Liver (tissue), 9 donors: ENCODE data around the gene GULP1. TPM values are rescaled to one million over a fixed set of nuclear protein-coding genes. Genes with fewer than 3 reads are reported as not detected.

ENCODE experiments used
- DNase-seq: peaks from one replicate; pipeline ENCODE4 v3.0.0-alpha.2; 2017; ENCODE audit warnings: low spot score
- H3K27ac ChIP-seq, 2 donors: one replicate each; pipeline ENCODE4 v1.7.0; 2013; ENCODE audit warnings: inconsistent platforms in 2 of 2, low read length in 2 of 2, control low read depth in 1 of 2, low read depth in 1 of 2, mild to moderate bottlenecking in 1 of 2
- H3K27me3 ChIP-seq, 4 donors: one replicate each; pipeline versions ENCODE4 v1.6.1 to v1.7.0; 2013; ENCODE audit warnings: low read length in 3 of 4, inconsistent platforms in 1 of 4, mild to moderate bottlenecking in 1 of 4, moderate library complexity in 1 of 4; ENCODE audit not compliant: control insufficient read depth in 4 of 4, insufficient read depth in 4 of 4
- H3K36me3 ChIP-seq, 4 donors: one replicate each; pipeline versions ENCODE4 v1.6.1 to v1.7.0; 2013; ENCODE audit warnings: low read length in 3 of 4, mild to moderate bottlenecking in 3 of 4, low read depth in 1 of 4, moderate library complexity in 1 of 4; ENCODE audit not compliant: control insufficient read depth in 4 of 4, insufficient read depth in 3 of 4
- H3K4me1 ChIP-seq, 4 donors: one replicate each; pipeline versions ENCODE4 v1.6.1 to v1.7.0; 2013; ENCODE audit warnings: low read length in 3 of 4, mild to moderate bottlenecking in 3 of 4, moderate library complexity in 1 of 4; ENCODE audit not compliant: control insufficient read depth in 4 of 4, insufficient read depth in 4 of 4
- H3K4me3 ChIP-seq, 3 donors: one replicate each; pipeline versions ENCODE4 v1.6.1 to v1.7.0; 2013; ENCODE audit warnings: low read length in 3 of 3, control low read depth in 1 of 3, low read depth in 1 of 3, mild to moderate bottlenecking in 1 of 3
- H3K9ac ChIP-seq, 2 donors: one replicate each; pipeline ENCODE4 v1.7.0; 2013; ENCODE audit warnings: low read length in 2 of 2, mild to moderate bottlenecking in 2 of 2, moderate library complexity in 2 of 2, control low read depth in 1 of 2, low read depth in 1 of 2
- H3K9me3 ChIP-seq, 4 donors: one replicate each; pipeline versions ENCODE4 v1.6.1 to v1.7.0; 2013; ENCODE audit warnings: low read length in 3 of 4; ENCODE audit not compliant: control insufficient read depth in 4 of 4
- EGR1 ChIP-seq, 2 donors: IDR thresholded peaks; 2 replicates each; pipeline ENCODE4 v1.6.1; 2016 to 2018; ENCODE audit warnings: antibody characterized with exemption in 2 of 2, low read depth in 2 of 2
- FOXA1 ChIP-seq: IDR thresholded peaks from 2 replicates; pipeline ENCODE4 v1.6.1; 2016; ENCODE audit warnings: antibody characterized with exemption
- GABPA ChIP-seq, 2 donors: IDR thresholded peaks in 1 of 2; conservative IDR thresholded peaks in 1 of 2; 2 replicates each; pipeline ENCODE4 v1.6.1; 2016; ENCODE audit warnings: antibody characterized with exemption in 2 of 2, mild to moderate bottlenecking in 1 of 2, moderate library complexity in 1 of 2
- HNF4A ChIP-seq, 2 donors: conservative IDR thresholded peaks; 2 replicates each; pipeline ENCODE4 v1.6.1; 2016; ENCODE audit warnings: antibody characterized with exemption in 2 of 2, mild to moderate bottlenecking in 2 of 2
- HNF4G ChIP-seq: IDR thresholded peaks from 2 replicates; pipeline ENCODE4 v1.6.1; 2016; ENCODE audit warnings: antibody characterized with exemption
- JUND ChIP-seq, 2 donors: IDR thresholded peaks; 2 replicates each; pipeline ENCODE4 v1.6.1; 2016; ENCODE audit warnings: antibody characterized with exemption in 2 of 2
- NR2F2 ChIP-seq: IDR thresholded peaks from 2 replicates; pipeline ENCODE4 v1.6.1; 2016; ENCODE audit warnings: antibody characterized with exemption
- RAD21 ChIP-seq, 2 donors: IDR thresholded peaks; 2 replicates each; pipeline ENCODE4 v1.6.1; 2016; ENCODE audit warnings: antibody characterized with exemption in 2 of 2, mild to moderate bottlenecking in 2 of 2
- SP1 ChIP-seq: IDR thresholded peaks from 2 replicates; pipeline ENCODE4 v1.6.1; 2018; ENCODE audit warnings: antibody characterized with exemption, mild to moderate bottlenecking
- TAF1 ChIP-seq: conservative IDR thresholded peaks from 2 replicates; pipeline ENCODE4 v1.6.1; 2016; ENCODE audit warnings: antibody characterized with exemption, mild to moderate bottlenecking
- WGBS: extraction: QIAGEN DNeasy Blood & Tissue Kit; methylation state at CpG from one replicate; pipeline ENCODE4 v1.1.7; 2013; 5-methylcytosine and 5-hydroxymethylcytosine counted together
- polyA plus RNA-seq, 2 donors: library from polyadenylated mRNA; stranded (reverse) in 1 of 2; unstranded in 1 of 2; fragments of 200-250 nt in 1 of 2; fragments of >200 nt in 1 of 2; fragmentation: Nextera tagmentation in 1 of 2; extraction: Ambion mirVana in 1 of 2; gene quantifications; one replicate each; pipeline versions ENCODE4 v1.2.1 to v1.2.3, GENCODE V29; 2013 to 2015
- total RNA-seq, 2 donors: library from RNA; depleted of rRNA; stranded (reverse); fragments of >200 nt; gene quantifications; one replicate each; pipeline ENCODE4 v1.2.3, GENCODE V29; 2014
- TF ChIP-seq, protein P1 (sequence below): IDR thresholded peaks from 2 replicates; pipeline ENCODE4 v1.6.1; 2016; ENCODE audit warnings: antibody characterized with exemption
- TF ChIP-seq, protein P2 (sequence below): IDR thresholded peaks from 2 replicates; pipeline ENCODE4 v1.6.1; 2016; ENCODE audit warnings: antibody characterized with exemption
- donor health status: healthy.
- donor health status: healthy.
- donor health status: healthy.
- donor health status: healthy.
- donor health status: healthy.

GULP1 gene
- total and polyA plus RNA-seq, 4 donors: 0.53 to 6.9 (median 0.89) TPM

DNA sequence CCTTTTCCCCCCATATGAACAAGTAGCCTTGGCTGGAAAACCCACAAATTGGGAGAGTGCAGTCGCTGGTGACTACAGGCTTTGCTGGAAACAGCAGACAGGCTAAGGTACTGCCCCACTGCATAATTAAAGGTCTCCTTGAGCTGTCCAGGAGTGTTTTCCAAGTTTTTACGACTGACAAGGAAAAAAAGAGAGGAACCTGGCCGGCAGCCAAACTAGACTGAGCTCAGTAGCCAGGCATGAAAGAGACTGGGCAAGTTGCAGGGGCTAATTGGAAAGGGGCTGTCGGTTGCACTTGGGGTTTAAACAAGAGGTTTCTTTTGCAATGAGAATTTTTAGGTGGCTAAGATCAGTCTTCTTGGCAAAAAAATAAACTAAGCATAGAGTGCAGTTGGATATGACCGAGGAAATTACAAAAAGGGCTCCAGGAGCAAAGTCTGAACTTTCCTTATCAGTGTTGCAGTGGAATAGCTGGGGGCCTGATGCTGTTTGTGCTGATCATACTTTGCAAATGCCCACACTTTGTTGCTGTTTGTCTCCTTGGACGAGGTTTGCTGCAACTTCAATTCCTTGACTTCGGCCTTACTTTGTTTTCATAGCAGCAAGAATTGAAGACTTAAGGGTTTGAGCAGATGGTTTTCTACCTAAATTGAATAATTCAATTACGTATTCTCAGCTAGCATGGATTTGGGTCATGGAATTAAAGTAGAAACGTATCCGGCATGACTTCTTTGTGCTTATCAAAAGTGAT lies 2.1 kb downstream of the GULP1 start (continued):
- TF ChIP-seq, protein P1, sequence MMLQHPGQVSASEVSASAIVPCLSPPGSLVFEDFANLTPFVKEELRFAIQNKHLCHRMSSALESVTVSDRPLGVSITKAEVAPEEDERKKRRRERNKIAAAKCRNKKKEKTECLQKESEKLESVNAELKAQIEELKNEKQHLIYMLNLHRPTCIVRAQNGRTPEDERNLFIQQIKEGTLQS: no peak
- TF ChIP-seq SP1 (no peak), FOXA1 (no peak), TAF1 (no peak), EGR1 (IDR thresholded peaks at IDR 0.05; ENCODE audit: low read depth in 2 of 2) (no peak), HNF4G (no peak), JUND (IDR thresholded peaks at IDR 0.05) (no peak), HNF4A (conservative IDR thresholded peaks at IDR 0.05) (no peak), GABPA (IDR thresholded peaks at IDR 0.05 in 1 of 2, conservative IDR thresholded peaks at IDR 0.05 in 1 of 2) (no peak), NR2F2 (no peak)
- TF ChIP-seq, protein P2, sequence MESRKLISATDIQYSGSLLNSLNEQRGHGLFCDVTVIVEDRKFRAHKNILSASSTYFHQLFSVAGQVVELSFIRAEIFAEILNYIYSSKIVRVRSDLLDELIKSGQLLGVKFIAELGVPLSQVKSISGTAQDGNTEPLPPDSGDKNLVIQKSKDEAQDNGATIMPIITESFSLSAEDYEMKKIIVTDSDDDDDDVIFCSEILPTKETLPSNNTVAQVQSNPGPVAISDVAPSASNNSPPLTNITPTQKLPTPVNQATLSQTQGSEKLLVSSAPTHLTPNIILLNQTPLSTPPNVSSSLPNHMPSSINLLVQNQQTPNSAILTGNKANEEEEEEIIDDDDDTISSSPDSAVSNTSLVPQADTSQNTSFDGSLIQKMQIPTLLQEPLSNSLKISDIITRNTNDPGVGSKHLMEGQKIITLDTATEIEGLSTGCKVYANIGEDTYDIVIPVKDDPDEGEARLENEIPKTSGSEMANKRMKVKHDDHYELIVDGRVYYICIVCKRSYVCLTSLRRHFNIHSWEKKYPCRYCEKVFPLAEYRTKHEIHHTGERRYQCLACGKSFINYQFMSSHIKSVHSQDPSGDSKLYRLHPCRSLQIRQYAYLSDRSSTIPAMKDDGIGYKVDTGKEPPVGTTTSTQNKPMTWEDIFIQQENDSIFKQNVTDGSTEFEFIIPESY: no peak

- no peak overlapping the region for H3K4me3 ChIP-seq
- no peak overlapping the region for H3K27ac ChIP-seq
- H3K36me3 ChIP-seq: no peaks in the 10 kb centered on the region
- DNase-seq: no peak
- H3K9ac ChIP-seq: no peak overlapping the region
- 84% methylated on average over 1 of the region's 1 CpG for WGBS
- TF ChIP-seq GABPA (IDR thresholded peaks at IDR 0.05 in 1 of 2, conservative IDR thresholded peaks at IDR 0.05 in 1 of 2): no peak
- TF ChIP-seq NR2F2: no peak
- no peak for TF ChIP-seq FOXA1
- TF ChIP-seq EGR1 (IDR thresholded peaks at IDR 0.05; ENCODE audit: low read depth in 2 of 2): no peak
- no peak for TF ChIP-seq SP1
- TF ChIP-seq TAF1: no peak
- TF ChIP-seq RAD21 (IDR thresholded peaks at IDR 0.05): no peak
- no peak for TF ChIP-seq JUND (IDR thresholded peaks at IDR 0.05)
- H3K9me3 ChIP-seq: peaks cover 0 to 7% (median 0%) of the 10 kb centered on the region in 4 donors
- H3K27me3 ChIP-seq: peaks cover 0 to 5% (median 1%) of the 10 kb centered on the region in 4 donors
- peaks cover 0 to 22% (median 13%) of the 10 kb centered on the region in 4 donors for H3K4me1 ChIP-seq
Observed at GRCh38 chr2:188294352-188294926, 2.8 kb downstream of the GULP1 start.

DNA sequence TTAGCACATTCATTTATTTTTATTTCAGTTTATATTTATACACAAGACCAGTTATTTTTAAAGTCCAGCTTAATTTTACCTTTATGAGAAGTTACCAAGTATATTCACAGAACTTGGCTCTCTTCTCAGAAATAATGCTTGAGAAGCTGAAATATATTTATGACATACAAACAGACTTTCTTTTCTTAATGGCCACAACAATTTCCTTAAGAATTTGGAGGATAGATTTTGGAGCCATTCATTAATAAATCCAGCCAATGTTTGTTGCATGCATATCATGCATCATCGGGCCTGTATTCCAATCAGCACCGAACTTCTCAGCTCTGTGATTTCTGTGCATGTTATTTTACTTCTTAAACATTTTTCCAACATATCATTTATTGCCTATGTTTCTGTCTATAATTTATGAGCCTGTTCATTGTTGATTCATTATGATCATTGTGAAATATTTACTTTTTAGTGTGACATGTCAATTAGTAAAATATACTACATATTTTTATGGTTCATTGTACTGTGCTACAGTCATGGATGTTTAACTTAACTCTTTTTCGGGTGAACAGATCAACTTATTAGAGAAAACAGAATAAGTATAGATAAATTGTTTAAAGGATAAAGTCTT lies 3.5 kb downstream of the GULP1 start:
- H3K27me3 ChIP-seq: peaks cover 0 to 5% (median 1%) of the 10 kb centered on the region in 4 donors
- H3K27ac ChIP-seq: no peak overlapping the region
- TF ChIP-seq RAD21 (IDR thresholded peaks at IDR 0.05): no peak
- H3K36me3 ChIP-seq: no peaks in the 10 kb centered on the region
- no peak overlapping the region for H3K4me3 ChIP-seq
- H3K9me3 ChIP-seq: peaks cover 0 to 7% (median 0%) of the 10 kb centered on the region in 4 donors
- DNase-seq: no peak
- WGBS: 92% methylated on average over 3 of the region's 3 CpGs
- H3K4me1 ChIP-seq: peaks cover 0 to 22% (median 13%) of the 10 kb centered on the region in 4 donors
- no peak overlapping the region for H3K9ac ChIP-seq
